GM19328 (cell line): Measurements from ENCODE around the gene CD47.

ENCODE experiments used
- ATAC-seq: cut with Tn5 transposase; IDR thresholded peaks from one replicate; pipeline ENCODE4 v1.9.1; 2021; ENCODE audit warnings: mild to moderate bottlenecking, moderate library complexity; ENCODE audit not compliant: unreplicated experiment

Gene CD47

DNA sequence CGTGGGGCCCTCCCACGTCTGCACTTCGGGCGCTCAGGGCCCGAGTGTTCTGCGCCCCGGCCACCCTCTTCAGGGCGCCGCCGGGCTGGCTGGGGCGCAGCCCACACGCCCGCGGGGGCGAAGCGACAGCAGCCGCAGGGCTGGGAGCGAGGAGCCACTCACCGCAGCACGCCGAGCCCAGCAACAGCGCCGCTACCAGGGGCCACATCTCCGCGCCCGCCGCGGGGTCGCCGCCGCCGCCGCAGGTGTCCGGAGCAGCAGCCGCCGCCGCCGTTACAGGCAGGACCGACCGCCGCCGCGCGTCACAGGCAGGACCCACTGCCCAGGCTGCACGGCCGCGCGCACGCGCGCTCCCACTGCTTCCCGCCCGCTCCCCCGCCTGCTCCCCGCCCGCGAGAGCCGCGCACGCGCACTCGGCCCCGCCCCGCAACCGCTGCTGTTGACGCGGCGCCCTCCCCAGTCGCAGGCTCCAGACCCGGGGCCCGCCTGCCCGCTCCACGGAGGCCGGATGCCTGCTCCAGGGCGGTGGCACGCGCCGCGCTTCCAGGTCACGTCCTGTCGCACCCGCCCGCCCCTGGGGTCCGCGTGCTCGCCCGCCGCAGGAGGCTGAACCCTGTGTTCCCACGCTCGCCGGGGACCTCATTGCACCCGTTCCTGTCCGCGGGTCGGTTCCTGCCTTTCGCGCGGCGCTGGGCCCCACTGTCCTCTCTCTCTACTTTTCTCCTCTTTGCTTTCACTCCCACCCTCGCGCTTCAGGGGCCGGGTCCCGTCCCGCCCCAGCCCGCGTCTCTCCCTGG lies at the start of gene CD47:
Gene CD47 (minus strand): TSS at position 331 of the 797 bp plus-strand sequence. CDS start 123 bp downstream, at position 208.
- peak; percentile 62 for ATAC-seq

DNA sequence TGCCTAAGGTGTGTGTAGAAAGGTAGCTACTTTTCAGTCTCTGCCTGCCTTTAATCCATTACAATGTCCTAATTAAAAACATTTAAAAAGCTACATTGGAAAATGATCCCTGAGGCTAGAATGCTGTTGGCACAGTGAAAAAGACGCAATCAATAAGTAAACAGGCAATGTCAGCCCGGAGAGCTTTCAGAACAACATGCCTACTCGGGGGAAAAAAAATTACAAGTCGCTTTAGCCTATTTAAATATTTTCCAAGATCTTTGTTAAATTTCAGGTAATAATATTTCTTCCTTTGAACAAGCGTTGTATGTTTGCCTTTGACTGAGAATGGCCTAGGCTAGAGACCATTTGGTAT lies 46.6 kb upstream of the CD47 start:
- ATAC-seq: no peak

DNA sequence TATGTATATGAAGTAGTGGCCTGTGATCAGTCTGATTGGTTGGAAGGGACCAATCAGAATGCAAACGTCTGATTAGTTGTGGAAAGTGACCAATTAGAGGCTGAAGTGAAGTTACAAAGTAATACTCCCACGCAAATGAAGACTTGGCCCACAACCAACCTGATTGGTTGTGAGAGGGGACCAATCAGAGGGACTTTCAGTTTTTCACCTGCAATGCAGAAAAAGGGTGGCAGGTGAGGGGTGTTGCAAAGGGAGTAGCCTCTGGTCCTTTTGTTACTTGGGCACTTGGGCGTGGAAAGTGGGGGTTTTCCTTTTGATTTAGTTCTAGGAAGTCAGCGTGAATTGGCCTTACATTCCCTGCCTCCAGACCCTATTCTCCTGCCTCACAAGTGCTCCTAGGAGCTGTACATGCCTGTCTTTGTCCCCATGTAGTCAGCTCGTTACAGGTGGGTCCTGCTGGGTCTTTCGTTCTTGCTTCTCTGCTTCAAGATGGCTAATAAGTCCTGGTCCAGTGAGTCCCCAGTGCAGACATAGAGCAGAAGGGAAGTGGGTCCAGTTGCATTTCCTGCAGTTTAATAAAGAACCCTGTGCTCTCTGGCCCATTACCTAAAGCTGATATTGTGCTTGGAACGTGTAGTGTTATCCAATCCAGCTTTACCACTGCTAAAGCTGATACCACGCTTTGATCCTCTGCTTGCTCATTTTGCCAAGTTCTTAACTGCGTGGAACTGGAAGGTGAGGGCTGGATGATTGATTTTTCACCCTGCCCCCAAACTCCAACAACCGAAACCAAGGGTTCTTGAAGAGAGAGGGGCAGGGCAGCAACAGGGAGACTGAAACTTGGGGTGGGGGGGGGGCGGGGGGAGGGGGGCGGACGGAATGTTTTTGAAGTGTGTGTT lies 46.0 kb upstream of the CD47 start:
- no peak for ATAC-seq

DNA sequence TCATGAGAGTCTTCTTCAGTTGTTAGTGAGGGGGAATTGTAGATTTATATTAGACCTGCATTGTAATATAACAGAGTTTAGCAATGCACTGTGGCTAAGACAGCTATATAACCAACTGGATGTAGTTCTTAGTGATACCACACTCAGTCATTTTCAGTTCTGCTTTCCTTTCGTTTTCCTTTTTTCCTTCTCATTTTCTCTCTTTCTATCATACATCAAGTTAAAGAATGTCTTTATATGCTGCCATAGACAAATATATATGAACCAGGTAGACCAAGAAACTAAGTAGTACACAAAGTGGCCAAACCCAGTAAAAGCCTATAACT lies 43.7 kb upstream of the CD47 start:
- no peak for ATAC-seq

DNA sequence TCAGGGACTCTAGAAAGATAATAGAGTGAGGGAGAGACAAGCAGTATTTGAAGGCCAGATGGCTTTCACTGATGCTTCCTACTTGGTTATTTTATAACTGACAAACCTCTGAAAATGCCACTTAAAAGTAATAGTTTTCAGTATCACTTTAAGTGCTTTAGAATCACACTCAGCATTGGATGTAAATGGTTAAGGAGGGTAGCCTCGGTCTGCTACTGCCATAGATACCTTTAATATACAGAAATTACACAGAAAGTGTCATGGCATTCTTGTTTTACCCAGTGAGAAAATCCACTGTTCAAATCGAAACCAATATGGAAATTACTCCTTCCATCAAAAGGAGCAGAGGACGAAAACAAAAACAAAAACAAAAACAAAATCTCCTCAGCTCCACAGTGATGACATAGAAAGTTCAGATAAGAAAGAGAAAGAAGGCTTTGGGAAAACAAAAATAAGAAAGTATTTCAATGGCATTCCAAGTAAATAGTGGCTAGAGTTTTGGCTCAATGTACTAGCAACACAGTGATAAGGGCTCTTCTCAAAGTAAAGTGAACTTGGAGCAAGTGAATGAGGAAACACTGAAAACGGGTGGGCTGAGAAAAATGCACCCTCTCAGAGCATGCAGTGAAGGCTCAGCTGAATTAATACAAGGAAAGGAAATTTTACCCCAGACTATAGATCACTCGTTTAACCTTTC lies 43.2 kb upstream of the CD47 start:
- ATAC-seq: no peak

DNA sequence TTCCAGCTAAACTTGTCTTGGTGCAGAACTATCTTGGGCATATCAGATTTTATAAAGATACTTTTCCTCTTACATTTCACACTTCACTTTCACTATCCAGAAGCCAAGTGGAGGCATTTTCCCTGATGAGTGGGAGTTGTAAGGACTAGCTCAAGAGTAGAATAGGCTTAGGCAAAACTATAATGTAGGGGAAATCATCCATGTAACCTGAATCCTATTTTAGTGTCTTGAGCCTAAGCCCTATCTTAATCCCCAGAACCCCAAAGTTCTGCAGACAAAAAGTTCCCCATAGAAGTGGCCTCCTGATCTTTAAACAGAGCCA lies 42.2 kb upstream of the CD47 start:
- ATAC-seq: no peak

DNA sequence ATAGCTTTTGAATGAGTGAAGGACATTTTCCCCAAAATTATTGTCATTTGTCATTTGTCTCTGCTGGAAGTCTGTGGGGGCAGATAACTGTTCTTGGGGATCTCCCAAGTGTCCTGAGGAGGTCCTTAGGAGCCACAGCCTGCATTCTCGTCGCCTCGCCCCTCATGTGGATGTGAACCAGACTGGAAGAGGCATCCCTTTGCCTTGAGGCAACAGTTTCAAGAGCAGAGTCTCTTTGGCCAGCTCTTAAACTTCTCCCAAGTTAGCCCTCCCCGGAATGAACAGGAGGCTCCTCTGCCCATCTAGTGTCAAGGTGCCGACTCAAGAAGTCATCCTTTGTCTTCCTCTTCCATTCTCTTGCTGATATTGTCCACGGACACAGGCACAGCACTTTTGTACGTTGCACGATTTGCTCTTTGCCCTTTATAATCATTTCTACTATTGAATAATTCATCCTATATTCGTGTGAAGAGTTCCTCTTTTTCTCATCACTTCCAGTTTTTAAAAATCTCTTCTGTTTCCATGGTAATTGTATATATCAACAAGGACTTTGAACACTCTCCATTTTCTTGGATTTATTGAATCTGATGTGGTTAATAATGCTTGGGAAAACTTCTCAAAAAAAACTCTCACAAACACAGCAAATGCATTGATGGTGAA lies 40.8 kb upstream of the CD47 start:
- no peak for ATAC-seq

DNA sequence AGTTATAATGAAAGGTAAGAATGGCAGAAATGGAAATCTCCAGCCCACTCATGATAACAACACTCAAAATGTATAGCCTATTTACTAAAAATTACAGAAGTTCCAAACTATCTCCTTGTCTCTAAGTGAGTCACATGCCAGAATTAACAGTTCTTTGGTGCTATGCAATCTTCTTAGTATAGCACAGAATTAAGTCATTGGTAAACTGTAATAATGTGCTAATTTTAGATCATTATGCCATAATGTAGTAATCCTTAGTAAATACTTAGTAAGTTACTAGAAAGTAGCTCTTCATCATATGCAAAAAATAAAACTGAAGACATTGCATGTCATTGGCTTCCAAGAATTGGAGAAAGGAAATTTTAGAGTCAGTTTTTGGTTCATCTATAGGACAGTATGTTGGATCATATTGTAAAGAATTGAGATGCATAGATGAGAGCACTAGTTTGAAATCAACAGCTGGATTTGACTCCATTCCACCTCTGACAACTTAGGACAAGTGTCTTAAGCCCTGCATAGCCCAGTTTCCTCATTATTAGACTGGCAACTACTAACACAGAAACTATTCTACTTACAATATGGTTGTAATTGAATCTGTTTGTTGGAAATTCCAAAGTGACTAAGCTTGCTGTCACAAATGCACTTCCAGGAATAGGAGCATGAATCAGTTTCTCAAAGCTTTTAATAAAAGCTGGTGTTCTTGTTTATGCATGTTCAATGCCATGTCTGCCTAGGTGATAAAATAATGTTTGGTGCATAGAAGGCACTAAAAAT lies 40.1 kb upstream of the CD47 start:
- no peak for ATAC-seq

DNA sequence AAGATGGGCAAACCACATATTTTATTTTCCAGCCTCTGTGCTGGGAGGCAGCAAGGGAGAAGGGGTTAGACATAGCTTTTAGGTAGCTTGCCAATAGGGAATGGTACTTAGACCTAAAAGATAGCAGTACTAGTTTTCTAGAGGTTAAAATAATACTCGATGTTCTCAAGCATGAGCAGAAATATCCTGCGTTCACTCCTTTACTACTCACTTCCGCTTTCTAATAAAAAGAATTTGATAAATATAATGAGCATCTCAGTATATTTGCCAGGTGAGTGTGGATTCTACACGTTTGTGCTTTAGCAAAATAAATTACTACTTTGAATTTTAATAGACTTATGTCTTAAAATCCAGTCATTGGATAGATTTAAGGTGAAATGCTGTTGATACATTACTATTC lies 39.4 kb upstream of the CD47 start:
- ATAC-seq: no peak

DNA sequence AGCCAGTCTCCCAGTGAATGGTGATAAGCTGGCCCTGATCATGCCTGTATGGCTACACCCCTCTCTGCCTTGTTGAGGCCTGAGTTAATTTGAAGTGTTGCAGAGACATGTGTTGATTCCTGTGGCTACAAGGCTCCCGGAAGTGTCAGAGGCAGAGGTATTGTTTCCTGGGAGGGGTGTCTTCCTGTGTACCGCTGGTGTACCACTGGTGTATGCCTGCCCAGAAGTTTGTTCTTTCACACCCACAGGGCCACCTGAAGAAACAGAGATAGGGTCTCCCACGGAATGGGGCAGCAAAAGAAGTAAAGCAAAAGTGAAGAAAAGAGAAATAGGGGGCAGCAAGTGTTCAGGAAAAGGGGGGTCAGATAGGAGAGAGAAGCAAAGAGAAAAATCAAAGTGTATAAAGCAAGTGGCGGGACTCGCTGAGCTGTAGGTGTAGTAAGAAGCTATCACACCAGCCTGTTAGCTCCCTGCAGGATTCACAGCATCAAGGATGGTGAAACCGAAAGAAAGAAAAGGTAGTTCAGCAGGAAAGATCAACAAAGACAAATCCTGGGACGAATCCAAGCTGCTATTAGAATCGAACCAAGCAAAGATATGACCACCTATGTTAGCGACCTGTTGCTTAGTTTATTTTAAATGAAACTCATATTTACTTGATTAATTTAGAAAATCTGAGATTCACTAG lies 36.6 kb upstream of the CD47 start:
- ATAC-seq: no peak

DNA sequence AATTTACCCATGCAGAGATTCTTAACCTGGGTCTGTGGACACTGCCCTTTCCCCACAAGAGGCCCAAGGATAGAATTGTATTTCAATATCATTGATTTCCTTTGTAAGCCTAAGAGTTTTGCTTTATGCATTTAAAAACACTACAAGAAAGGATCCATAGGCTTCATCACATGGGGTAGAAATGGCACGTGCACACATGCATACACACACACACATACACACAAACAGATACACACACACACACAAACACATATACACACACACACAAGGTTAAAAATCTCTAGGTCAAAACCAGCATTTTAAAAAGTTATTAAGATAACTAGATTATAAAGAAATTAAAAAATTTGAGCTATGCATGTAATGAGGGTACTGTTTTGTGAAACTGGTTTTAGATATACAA lies 35.5 kb upstream of the CD47 start:
- ATAC-seq: no peak

DNA sequence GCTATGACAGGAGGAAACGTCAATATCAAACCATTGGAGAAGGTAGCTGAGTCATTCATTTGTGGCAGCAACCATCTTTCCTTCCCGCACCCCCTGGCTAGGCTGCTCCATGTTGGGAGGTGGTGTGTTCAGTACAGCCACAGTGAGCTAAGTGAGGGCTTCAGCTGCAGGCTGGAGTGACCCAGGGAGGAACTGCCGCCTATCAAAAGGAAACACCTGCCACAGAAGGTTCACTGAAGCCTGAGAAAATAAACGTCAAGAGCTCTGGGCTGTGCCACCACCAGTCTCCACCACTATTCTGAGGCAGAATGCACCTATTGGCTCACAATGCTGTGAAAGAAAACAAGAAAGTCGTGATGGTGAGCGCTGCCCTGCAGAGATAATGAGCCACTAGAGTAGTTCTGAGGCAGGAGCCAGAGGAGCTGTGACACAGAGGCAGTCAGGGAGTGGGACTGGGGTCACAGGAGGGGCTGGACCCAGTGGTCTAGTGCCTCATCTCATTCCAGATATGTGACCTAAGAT lies 34.8 kb upstream of the CD47 start:
- peak; percentile 46 for ATAC-seq

DNA sequence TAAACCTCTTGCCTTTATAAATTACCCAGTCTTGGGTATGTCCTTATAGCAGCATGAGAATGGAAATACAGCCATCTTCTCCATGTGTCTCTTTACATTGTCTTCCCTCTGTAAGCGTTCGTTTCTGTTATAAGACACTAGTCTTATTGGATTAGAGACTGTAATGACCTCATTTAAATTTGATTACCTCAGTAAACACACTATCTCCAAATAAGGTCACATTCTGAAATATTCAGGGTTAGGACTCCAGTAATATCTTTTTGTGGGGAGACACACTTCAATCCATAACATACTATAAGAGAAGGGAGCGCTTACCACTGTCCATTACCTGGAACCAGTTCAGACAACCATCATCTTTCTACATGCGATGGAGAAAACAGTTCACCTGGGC lies 34.3 kb upstream of the CD47 start:
- no peak for ATAC-seq

DNA sequence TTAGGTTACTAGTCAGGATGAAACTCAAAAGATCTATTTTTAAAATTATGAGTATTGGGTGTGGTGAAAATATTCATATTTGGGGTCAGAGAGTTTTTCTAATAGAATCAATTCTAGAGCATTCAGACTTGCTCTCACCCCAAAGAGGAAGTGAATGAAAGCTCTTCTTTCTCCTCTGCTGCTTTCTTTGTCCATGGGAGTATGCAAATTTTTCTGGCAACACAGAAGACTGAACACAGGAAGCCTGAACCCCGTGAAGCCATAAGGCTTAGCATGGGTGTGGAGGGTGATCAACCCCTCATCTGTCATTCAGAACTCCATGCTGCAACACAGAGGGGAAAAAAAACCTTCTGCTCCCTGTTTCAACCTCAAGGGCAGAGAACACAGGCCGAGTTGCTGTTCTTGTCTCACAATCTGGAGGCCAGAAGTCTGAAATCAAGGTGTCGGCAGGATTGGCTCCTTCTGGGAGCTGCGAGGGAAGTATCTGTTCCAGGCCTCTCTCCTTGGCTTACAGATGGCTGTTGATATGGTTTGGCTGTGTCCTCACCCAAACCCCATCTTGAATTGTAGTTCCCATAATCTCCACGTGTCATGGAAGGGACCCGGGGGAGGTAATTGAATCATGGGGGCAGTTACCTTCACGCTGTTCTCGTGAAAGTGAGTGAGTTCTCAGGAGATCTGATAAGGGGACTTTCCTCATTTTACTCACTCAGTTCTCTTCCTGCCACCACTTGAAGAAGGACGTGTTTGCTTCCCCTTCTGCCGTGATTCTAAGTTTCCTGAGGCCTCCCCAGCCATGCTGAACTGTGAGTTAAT lies 33.7 kb upstream of the CD47 start:
- peak; percentile 76 for ATAC-seq

DNA sequence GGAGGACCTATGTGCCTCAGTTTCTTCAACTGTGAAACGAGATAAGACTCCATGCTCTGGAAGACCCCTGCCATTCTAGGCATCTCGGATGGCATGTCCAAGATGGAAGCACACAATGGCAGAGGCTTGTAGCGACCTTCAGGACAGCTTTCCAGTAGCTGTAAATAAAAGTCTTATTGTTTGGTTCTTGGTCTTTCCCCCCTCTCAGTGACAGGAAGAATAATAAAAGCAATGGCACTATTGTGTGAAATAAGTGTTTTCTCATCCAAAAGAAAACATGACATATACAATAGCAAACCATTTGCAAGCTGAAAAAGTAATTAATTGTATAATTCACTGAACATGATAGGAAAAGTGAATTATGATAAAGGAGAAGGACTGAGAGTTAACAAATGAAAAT lies 32.5 kb upstream of the CD47 start:
- ATAC-seq: no peak

DNA sequence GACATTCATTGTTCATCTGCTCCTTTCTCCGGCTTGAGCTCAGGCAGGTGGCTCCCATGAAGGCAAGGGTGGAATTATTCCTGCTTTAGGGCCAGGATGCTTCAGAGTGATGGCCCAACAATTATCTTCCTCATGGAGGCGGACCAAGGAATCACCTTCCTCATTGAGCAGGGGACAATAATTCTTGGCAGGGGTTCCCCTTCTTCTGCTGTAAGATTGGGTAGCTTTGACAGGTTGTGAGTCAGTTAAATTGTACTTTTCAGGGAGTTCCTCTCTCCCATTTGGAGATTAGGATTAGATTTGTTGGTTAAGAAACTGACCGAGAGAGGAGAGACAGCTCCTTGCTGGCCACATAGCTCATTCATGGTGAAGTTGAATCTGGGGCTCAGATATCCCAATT lies 31.4 kb upstream of the CD47 start:
- ATAC-seq: no peak

DNA sequence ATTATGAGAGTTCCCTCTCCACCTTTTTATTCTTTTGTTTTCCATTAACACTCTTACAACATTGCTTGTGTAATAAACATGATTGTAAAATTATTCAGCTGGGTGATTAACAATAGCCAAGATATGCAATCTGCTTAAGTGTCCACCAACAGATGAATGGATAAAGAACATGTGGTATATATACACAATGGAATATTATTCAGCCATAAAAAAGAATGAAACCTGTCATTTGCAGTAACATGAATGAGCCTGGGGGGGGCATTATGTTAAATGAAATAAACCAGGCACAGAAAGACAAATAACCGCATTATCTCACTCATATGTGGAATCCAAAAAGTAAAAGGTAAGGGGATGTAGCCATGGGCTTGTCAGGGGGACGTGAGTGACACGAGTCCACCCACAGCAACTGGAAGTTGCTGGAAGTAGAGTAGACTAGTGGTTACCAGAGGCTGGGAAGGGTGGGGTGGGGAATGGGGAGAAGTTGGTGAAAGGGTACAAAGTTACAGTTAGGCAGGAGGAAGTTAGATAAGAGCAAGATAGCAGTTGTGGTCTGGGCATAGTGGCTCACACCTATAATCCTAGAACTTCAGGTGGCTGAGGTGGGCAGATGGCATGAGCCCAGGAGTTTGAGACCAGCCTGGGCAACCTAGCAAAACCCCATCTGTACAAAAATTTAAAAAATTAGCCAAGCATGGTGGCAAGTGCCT lies 28.7 kb upstream of the CD47 start:
- no peak for ATAC-seq

DNA sequence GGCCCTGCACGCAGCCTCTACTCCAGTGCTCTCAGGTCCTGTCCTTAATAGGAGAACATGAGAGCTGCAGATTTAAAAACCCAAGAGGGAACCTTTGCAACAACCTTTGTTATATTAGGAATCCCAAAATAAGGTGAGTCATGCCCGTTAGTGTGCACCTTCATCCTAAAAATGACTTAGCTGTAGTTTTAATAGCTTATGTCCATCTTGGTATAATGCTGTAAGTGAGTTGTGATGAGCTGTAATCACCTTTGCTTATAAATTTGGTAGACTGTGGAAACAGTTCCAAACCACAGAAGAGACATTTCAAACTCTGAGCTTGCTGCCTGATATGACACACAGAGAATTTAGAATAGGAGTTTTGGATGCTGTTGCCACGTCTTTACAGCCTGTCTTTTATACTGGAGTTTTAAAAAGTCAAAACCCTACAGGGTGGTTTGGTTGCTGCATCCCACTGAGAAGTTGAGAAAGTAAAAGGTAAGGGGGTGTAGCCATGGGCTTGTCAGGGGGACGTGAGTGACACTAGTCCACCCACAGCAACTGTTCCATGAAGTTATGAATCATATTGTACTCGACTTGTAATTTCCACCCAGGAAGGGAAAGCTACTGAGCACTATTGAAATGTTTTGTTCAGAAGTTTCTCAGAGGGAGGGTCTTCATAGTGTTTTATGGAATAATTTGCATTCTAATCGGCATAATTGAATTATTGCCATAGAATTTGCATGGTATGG lies 27.4 kb upstream of the CD47 start:
- no peak for ATAC-seq
